ENCODE results near the gene RFT1. TPM values are rescaled to one million over a fixed set of nuclear protein-coding genes. Genes with fewer than 3 reads are reported as not detected.
"Not testable (repeated sequence)": the region's sequence is repeated elsewhere in the genome, so short reads cannot be mapped to it uniquely, and the experiment has no call there.

The RFT1 gene
- total RNA-seq, 1 donor from 2014 or later: 9.1 TPM

DNA sequence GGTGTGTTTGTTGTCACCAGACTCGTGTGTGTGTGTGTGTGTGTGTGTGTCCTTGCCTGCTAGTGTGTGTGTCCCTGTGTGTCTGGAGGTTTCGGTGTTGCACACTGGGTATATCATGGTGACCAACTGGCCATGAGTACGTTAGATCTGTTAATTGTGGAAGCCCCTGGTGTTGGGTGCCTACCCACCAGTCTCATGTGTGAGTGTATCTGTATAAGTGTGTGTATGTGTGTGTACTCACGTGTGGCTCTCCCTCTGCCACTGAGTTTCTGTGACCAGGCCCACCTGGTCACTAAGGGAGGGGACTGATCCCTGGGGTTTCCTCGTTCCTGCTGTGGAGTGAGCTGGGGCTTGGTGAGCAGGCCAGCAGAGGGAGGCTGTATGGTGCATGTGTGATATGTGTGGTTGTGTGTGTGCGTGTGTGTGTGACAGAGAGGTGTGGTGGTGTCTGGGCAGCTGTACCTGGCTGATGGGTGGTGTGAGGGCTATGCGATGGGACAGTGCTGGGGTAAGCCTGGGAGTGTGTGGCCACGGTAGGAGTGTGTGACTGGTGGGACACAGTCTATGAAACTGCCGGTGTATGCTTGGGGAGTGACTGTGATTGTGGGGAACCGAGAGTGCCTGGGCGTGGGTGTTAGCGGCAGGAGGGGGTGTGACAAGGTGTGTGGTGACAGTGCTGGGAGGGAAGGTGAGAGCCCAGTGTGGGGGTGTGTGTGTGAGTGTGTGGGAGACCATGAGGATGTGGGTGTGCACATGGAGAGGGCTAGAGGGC, 32.6 kb upstream of the RFT1 start:
- no peak for DNase-seq

DNA sequence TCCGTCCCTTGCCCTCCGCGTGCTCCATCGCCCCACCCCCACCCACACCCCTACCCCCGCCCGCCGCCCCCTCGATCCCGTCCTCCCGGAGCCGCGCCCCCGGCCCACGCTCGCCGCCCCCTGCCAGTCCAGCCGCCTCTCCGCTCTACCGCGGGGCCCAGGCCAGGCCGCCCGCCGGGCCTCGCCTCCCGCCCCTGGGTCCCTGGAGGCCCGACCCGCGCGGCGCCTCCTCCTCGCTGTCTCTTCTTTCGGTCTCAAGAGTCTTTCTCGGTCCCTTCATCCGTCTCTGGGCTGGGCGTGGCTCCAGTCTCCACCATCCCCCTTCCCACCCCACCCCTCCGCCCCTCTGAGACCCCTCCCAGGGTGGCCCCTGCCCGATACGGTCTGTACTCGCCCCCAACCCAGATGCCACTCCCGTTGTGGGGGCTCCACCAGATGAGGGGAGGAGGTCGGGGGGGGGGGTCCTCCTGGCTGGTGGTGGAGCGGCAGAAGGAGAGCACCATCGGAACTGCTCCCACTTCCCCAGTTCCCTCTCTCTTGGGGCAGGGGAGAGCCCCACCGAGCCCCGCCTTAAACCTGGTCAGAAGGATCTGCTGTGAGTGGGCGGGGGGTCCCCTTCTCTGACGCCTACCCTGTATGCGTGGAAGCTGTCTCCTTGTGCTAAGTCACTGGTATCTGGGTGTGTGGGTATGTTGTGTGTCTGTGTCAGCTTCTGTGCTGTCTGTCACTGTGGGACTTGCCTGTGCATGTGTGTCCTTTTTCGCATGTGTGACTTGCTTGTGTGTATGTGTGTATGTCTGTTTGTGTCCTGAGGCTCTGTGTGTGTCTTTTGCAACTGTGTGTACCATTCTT, 31.8 kb upstream of the RFT1 start:
- DNase-seq: no peak

- DNase-seq: no peak
Observed at GRCh38 chr3:53161450-53161819, 31.2 kb upstream of the RFT1 start.

DNA sequence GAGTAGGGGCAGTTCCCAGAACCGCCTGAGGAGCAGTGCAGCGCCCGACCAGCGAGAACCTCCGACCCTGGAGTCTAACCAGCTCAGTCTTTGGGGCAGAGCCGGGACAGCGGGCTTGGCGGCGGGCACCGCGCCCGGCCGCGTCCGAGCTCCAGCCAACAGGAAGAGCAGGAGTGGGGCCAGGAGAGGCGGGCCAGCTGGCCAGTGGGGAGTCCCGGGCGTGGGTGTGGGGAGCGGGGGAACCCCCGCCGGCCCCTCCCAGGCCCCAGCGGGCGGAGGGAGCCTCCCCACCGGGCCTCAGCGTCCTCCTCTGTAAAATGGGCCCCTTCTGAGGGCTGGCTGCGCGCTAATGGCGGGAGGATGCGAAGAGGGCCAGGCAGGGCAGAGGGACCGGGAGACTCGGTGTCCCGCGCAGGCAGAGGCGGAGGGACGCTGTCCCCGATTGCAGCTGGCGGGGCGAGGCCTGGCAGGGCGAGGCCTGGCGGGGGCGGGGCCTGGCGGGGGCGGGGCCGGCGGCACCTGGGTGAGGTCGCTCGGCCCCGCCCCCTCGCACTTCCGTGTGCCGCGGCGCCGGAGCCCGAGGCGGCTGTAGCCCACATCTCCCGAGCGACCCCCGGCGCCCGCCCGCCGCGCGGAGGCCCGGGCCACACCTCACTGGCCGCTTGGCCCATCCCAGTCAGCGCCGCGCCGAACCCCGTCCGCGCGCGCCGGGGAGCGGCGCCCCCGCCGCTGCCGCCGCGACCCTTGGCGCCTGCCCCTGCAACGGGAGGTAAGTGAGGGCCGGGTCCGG, 30.6 kb upstream of the RFT1 start, which contains the start of gene PRKCD:
TSS of gene PRKCD (plus strand) at position 550 of the 790 bp plus-strand sequence. CDS start 17,214 bp downstream, outside the sequence.
- peak; percentile 78 for DNase-seq

DNA sequence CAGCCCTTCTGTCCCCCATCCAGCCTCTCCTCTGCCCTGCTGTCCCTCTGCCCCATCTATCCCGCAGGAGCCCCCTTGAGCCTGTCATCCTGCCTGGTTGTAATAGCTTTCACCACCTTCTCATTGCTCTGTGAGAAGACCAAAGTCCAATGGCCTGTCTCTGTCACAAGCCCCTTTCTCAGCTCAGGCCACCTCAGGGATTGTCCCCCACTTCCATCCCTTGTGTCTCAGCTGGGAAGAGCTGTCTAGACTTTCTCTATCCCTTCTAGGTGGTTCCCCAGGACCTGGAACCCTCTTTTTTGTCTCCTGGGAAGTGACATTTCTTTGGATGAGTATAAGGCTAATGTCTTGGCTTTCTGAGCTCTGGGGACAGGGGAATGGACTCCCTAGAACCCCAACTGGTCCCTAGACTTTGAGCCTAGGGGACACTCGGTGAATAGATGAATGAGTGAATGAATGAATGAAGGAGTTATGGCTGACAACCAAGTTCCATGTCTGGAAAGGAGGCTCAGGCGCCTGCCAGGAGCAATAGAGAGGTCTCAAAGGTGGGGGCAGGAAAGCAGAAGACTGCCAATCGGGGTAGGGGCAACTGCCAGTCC, 29.9 kb upstream of the RFT1 start:
- no peak for DNase-seq

DNA sequence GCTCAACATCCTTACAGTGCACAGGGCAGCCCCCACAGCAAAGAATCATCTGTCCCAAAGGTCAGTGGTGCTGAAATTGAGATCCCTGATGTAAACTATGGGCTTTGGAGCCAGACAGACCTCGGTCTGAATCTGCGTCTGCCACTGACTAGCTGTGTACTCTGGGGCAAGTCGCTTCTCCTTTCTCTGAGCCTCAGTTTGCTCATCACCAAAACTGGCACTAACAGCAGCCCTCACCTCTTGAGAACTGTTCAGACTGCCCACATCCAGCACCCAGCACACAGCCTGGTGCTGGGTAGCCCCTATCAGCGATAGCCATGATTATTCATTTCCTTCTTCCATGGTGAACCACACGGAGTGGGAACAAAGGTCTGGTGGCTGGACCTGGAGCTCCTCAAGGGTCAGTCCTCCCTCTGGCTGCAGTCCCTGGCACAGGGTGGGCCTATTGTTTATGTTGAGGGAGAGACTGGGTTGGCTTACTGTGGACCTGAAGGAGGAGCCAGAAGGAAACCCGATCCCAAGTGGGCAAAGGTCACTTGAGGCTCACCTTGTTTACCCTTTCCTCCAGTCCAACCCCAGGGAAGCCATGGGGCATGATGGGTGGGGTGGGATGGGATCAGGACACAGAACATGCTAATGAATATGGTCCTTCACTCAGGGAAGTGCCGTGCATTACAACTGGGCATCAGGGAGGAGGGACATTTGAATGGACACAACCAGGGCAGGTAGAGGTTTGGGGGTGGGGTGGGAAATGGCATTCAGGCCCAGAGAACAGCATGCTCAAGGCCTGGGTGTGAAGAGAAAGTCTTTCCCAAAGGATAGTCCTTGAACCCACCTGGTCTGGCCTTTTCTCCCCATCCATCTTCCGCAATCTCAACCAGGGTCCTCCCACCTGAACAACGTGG, 29.2 kb upstream of the RFT1 start:
- DNase-seq: no peak

DNA sequence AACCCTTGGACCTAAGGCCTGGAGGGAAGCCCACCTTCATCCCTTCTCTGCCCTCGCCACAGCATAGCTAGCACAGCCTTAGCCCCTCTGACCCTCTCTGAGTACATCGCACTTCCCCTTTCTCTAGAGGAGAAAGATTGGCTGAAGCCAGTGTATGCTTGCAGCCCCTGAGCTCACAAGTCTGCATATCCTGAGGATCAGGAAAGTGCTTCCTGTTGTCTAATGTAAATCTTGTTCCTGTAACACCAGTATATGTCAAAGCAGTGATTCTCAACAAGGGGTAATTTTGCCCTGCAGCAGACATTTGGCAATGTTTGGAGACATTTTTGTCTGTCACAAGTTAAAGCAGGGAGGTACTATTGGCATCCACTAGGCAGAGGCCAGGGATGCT, 28.5 kb upstream of the RFT1 start:
- no peak for DNase-seq

DNA sequence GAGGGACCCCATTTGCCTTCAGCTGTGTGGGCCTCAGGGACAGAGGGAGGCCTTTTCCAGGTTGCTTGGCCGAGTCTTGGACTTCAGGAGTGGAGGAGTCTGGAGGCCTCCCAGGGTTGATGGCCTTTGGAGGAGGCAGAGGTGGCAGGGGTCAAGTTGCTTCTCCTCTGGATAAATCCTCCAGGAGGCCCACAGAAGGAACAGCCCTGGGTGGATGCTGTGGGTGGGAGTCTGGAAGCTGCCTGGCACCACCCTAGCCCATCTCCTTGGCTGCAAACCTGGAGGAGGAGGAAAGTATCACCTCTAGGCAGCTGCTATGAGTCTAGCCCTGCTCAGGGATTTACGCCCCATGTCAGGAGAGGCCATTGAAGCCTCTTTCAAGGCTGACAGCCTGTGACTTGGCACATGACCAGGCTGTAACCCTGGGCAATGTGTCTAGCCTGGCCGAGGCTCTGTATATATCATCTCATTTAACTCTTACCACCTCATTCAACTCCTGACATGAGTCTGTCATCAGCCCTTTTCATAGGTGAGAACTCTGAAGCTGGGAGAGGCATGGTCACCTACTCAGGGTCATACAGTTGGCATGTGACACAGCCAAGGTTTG, 27.8 kb upstream of the RFT1 start:
- DNase-seq: no peak

- no peak for DNase-seq
Observed at GRCh38 chr3:53156368-53156834, 26.2 kb upstream of the RFT1 start.

GRCh38 chr3:53155760-53156159, 25.5 kb upstream of the RFT1 start:
- DNase-seq: no peak

DNA sequence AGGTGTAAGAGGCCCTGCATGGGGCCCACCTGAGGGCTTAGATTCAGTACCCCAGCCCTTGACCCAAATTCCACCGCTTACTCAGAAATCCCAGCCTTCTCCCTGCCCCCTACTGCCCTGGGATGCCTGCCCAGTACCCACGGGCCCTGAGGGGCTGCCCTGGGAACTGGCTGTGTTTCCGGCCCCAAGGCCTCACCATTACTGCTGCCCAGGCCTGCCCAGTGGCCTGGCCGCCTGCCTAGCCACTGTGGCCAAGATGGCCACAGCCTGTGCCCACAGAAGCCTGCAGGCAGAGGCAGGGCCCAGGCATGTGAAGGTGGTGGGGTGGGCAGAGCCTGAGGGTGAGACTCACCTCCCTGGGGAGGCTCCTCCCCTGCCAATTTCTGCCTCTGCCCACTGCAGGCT, 24.6 kb upstream of the RFT1 start:
- DNase-seq: no peak

DNA sequence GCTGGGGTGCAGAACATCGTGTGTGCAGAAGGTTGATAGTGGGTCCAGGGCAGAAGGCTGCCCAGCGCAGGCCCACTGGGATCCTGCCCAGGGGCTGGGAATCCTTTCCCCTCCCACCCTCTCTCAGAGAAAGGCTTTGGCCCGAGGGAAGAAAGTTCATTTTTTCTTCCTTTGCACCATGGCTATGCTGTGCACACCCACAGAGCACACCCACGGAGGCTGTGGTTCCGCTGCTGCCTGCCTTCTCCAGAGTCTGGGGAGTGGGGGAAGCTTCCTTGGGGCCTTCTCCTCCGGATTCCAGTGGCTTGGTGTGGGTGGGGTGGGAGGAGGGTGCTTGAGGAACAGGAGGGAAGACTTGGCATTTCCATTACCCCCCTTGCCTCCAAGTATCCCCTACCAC, 23.7 kb upstream of the RFT1 start:
- DNase-seq: no peak

- DNase-seq: no peak
Observed at GRCh38 chr3:53153264-53153823, 23.1 kb upstream of the RFT1 start.

DNA sequence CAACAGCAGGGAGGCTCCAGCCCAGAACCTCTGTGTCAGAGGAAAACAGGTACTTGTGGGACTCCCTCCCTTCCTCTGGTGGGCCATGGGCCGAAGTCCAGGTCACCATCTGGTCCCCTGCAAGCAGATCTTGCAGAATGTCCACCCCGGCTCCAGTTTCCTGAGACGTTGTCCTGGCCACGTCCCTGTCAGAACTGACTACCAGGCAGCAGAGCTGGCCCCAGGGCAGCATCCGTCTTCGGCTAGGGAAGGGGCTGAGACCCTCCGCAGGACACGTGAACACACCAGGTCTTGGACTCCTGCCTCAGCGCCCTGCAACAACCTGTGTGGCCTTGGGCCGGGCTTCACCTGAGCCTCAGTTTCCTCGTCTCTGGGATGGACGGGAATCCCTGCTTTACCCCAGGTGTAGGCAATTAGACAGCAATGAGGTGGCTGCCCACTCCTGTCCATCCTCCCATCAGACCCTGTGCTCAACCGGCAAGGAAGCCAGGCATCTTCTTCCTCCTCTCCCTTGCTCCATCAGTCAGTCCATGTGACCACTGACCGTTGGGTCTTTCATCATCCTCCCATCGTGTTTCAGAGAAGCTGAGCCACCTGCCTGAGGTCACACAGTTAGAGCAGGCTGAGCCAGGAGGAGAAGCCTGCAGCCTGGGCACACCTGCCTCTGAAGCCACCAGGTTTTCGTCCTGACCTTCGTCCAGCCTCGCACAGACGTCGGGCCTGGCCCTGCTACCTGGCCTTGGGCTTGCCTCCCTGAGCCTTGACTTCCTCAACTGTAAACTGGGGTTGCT, 21.8 kb upstream of the RFT1 start:
- no peak for DNase-seq

DNA sequence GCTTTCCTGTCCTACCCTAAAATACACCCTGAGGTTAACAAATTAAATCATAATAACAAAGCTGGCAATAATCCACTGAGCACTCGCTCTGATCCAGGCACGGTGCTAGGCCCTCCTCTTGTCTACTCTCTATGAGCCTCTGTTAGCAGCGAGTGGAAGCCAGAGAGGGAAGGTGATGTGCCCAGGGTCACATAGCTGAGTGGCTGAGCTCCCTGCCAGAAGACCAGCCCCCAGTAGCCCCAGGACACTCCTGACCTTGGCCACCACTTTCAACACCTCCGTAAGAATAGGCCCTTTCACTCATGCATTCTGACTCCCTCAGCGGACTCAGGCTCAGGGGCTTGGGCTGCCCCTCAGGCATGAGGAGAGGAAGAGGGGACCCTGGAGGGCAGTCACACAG, 21.2 kb upstream of the RFT1 start:
- no peak for DNase-seq

GRCh38 chr3:53151086-53151438, 20.8 kb upstream of the RFT1 start:
- DNase-seq: not testable (repeated sequence)

GRCh38 chr3:53150247-53151085, 20.2 kb upstream of the RFT1 start:
- no peak for DNase-seq

DNA sequence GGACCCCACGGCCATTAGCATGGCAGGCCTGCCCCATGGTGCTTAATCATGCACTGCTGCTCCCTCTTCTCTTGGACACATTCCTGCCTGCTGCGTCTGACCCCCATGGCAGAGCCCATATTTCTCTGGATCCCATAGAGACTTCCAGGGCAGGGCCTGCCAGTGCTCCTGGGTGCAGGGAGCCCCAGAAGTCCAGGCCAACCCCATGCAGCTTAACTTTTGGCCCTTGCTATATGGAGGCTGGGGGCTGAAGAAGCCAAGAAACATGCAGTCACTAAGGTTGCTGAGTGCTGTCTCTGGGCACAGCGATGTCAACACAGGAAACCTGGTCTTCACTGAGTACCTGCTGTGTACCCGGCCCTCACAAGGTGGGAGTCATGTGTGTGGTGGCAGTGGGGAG, 19.5 kb upstream of the RFT1 start:
- no peak for DNase-seq

Measured in tongue (tissue), 2 donors.